RWPE2 (cell line): ENCODE results near the gene KAZN.

Source experiments
- ATAC-seq: fragments of 200-7000 bp; cut with Tn5 transposase; 3 replicates; pipeline ENCODE4 v1.9.1; 2021; ENCODE audit warnings: low read depth
- DNase-seq: peaks from one replicate; pipeline ENCODE4 v3.0.0-alpha.2; 2020; ENCODE audit warnings: low spot score
- H3K27ac ChIP-seq: fragments of 450-650 bp; 2 replicates; pipeline ENCODE4 v1.5.1; 2017; ENCODE audit warnings: mild to moderate bottlenecking; ENCODE audit not compliant: poor library complexity, severe bottlenecking
- H3K27me3 ChIP-seq: fragments of 250-450 bp; sonication (Bioruptor Pico); 2 replicates; pipeline ENCODE4 v1.5.1; 2021; ENCODE audit warnings: mild to moderate bottlenecking, moderate library complexity; ENCODE audit not compliant: insufficient read depth, poor library complexity, severe bottlenecking
- H3K36me3 ChIP-seq: fragments of 250-450 bp; sonication (Bioruptor Pico); 2 replicates; pipeline ENCODE4 v1.5.1; 2020; ENCODE audit warnings: low read depth, mild to moderate bottlenecking, moderate library complexity
- H3K4me1 ChIP-seq: fragments of 250-450 bp; sonication (Bioruptor Pico); 2 replicates; pipeline ENCODE4 v1.5.1; 2021; ENCODE audit warnings: mild to moderate bottlenecking, moderate library complexity; ENCODE audit not compliant: insufficient read depth, poor library complexity, severe bottlenecking
- H3K4me3 ChIP-seq: fragments of 250-450 bp; sonication (Bioruptor Pico); 2 replicates; pipeline ENCODE4 v1.5.1; 2021; ENCODE audit warnings: mild to moderate bottlenecking, moderate library complexity; ENCODE audit not compliant: severe bottlenecking
- H3K9me3 ChIP-seq: fragments of 250-450 bp; sonication (Bioruptor Pico); 2 replicates; pipeline ENCODE4 v1.5.1; 2021; ENCODE audit warnings: mild to moderate bottlenecking, moderate library complexity; ENCODE audit not compliant: severe bottlenecking
- TF ChIP-seq, protein P1 (sequence below): fragments of 450-650 bp; IDR thresholded peaks from one replicate; pipeline ENCODE4 v1.5.1; 2017; ENCODE audit warnings: mild to moderate bottlenecking, moderate library complexity; ENCODE audit not compliant: poor library complexity, severe bottlenecking

Gene KAZN

DNA sequence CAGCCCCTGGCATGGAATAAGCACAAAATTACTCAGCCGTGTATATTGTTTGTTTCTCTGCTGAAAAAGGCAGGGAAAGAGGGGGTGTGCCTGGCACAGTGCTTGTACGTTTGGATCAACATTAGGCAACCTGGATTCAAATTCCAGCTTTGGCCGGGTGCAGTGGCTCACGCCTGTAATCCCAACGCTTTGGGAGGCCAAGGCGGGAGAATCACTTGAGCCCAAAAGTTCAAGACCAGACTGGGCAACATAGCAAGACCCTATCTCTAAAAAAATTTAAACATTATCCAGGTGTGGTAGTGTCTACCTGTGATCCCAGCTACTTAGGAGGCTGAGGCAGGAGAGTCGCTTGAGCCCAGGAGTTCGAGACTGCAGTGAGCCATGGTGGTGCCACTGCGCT is 402.2 kb downstream of the KAZN start:
- Histone ChIP-seq H3K27ac (no peak overlapping the region), H3K9me3 (no peaks in the 10 kb centered on the region), H3K36me3 (no peaks in the 10 kb centered on the region), H3K27me3 (no peaks in the 10 kb centered on the region), H3K4me1 (peaks cover 17% of the 10 kb centered on the region), H3K4me3 (no peak overlapping the region)
- DNase-seq (no peak), ATAC-seq (no peak)
- TF ChIP-seq, protein P1, sequence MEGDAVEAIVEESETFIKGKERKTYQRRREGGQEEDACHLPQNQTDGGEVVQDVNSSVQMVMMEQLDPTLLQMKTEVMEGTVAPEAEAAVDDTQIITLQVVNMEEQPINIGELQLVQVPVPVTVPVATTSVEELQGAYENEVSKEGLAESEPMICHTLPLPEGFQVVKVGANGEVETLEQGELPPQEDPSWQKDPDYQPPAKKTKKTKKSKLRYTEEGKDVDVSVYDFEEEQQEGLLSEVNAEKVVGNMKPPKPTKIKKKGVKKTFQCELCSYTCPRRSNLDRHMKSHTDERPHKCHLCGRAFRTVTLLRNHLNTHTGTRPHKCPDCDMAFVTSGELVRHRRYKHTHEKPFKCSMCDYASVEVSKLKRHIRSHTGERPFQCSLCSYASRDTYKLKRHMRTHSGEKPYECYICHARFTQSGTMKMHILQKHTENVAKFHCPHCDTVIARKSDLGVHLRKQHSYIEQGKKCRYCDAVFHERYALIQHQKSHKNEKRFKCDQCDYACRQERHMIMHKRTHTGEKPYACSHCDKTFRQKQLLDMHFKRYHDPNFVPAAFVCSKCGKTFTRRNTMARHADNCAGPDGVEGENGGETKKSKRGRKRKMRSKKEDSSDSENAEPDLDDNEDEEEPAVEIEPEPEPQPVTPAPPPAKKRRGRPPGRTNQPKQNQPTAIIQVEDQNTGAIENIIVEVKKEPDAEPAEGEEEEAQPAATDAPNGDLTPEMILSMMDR = no peak

DNA sequence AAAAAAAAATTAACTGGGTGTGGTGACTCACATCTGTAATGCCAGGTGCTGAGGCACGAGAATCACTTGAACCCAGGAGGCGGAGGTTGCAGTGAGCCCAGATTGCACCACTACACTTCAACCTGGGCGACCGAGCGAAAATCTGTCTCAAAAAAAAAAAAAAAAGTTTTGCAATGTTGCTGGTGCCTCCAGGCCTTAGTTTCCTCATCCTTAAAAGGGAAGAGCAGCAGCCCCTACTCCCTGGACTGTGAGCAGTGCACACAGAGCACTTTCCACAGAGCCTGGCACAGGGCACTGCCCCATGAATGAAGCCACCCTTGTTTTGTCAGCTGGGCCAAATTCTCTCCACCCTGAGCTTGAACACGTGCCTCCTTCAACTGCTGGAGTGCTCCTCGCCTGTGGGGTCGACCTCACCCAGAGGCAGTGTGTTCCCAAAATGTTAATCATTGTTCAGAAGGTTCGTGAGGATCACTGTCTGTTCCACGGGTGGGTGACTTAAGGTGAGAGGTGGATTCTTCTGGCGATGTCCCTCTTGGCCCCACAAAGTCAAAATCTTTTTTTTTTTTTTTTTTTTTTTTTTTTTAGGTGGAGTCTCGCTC is 402.9 kb downstream of the KAZN start:
- Histone ChIP-seq H3K4me3 (no peak overlapping the region), H3K9me3 (no peaks in the 10 kb centered on the region), H3K27me3 (no peaks in the 10 kb centered on the region), H3K27ac (no peak overlapping the region), H3K36me3 (no peaks in the 10 kb centered on the region), H3K4me1 (peaks cover 10% of the 10 kb centered on the region)
- no peak for DNase-seq
- TF ChIP-seq, protein P1 = no peak
- ATAC-seq = no peak

DNA sequence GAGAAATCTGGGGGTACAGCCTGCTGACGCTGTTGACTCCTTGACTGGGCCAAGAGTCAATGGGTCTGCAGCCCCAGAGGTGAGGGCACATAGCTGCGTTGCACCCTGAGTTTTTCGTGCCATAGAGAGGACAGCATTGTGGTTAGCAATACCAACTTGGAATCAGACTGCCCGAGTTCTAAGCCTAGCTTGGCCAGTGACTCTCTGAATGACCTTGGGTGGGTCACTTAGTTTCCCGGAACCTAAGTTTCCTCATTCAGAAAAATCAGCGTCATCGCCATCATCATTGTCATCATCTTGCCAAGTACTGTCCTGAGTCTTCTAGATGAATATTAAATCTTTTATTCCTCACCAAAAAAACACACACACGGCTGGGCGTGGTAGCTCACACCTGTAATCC is 403.8 kb downstream of the KAZN start:
- Histone ChIP-seq H3K9me3 (no peaks in the 10 kb centered on the region), H3K36me3 (no peaks in the 10 kb centered on the region), H3K4me1 (peaks cover 1% of the 10 kb centered on the region), H3K27me3 (no peaks in the 10 kb centered on the region), H3K4me3 (no peak overlapping the region), H3K27ac (no peak overlapping the region)
- DNase-seq = no peak
- TF ChIP-seq, protein P1 = no peak
- no peak for ATAC-seq

DNA sequence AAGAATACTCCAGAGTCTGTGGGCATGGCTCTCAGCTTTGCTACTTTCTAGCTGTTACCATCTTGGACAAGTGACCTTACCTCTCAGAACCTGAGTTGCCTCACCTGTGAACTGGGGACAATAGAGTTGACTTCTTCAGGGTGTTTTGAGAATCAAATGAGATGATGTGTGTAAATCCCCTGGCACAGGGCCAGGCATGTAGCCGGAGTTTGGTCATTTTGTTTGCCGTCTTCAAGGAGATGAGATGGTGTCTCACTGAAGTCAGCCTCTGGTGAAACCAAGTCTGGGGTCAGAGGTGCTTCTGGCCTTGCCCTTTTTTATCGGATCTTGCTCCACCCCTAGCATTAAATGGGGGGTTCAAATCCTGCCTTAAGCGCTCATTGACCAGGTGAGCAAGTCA is 405.9 kb downstream of the KAZN start:
- TF ChIP-seq, protein P1 = no peak
- no peak for ATAC-seq
- Histone ChIP-seq H3K27ac (no peak overlapping the region), H3K9me3 (no peaks in the 10 kb centered on the region), H3K36me3 (no peaks in the 10 kb centered on the region), H3K27me3 (no peaks in the 10 kb centered on the region), H3K4me1 (no peaks in the 10 kb centered on the region), H3K4me3 (no peak overlapping the region)
- DNase-seq = no peak

DNA sequence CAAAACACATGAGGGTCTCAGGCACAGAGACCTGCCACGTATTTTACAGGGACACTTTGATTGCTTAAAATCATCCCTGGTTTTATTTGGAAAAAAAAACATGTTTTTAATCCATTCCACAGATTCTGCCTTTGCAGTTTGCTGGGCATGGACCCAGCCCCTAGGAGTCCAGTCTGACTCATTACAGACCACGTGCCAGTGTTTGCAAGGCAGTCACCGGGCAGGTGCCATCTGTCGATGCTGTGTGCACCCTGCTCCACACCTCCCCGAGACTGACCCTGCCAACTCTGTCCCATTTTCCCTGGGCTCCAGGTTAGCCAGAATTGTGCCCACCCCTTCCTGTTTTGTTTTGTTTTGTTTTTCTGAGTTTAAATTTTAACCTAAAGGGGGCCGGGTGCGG is 406.6 kb downstream of the KAZN start:
- TF ChIP-seq, protein P1 = no peak
- Histone ChIP-seq H3K36me3 (no peaks in the 10 kb centered on the region), H3K4me1 (no peaks in the 10 kb centered on the region), H3K4me3 (no peak overlapping the region), H3K27ac (no peak overlapping the region), H3K9me3 (no peaks in the 10 kb centered on the region), H3K27me3 (no peaks in the 10 kb centered on the region)
- ATAC-seq (no peak), DNase-seq (no peak)
